AG20443 (cell line): ENCODE results near the gene NYNRIN.
"Not testable (repeated sequence)": the region's sequence is repeated elsewhere in the genome, so short reads cannot be mapped to it uniquely, and the experiment has no call there.

ENCODE experiments used
- DNase-seq: peaks from one replicate; pipeline ENCODE4 v3.0.0; 2012; ENCODE audit warnings: low spot score, mixed read lengths

NYNRIN gene

GRCh38 chr14:24369907-24370687 is 28.7 kb upstream of the NYNRIN start:
- no peak for DNase-seq

- DNase-seq, result no peak
Observed at GRCh38 chr14:24370748-24371147, 28.1 kb upstream of the NYNRIN start.

GRCh38 chr14:24371605-24372004 is 27.2 kb upstream of the NYNRIN start:
- not testable (repeated sequence) for DNase-seq

- no peak for DNase-seq
Observed at GRCh38 chr14:24372701-24373416, 25.9 kb upstream of the NYNRIN start.

- no peak for DNase-seq
Observed at GRCh38 chr14:24376448-24377070, 22.2 kb upstream of the NYNRIN start.

- no peak for DNase-seq
Observed at GRCh38 chr14:24377126-24377525, 21.7 kb upstream of the NYNRIN start.

GRCh38 chr14:24377657-24378056 is 21.1 kb upstream of the NYNRIN start:
- no peak for DNase-seq

GRCh38 chr14:24378327-24378726 is 20.5 kb upstream of the NYNRIN start:
- no peak for DNase-seq

- no peak for DNase-seq
Observed at GRCh38 chr14:24378981-24379906, 19.6 kb upstream of the NYNRIN start.

- no peak for DNase-seq
Observed at GRCh38 chr14:24379907-24380730, 18.7 kb upstream of the NYNRIN start.

GRCh38 chr14:24381363-24382063 is 17.3 kb upstream of the NYNRIN start:
- DNase-seq, result no peak

- DNase-seq, result no peak
Observed at GRCh38 chr14:24382064-24382371, 16.8 kb upstream of the NYNRIN start.

GRCh38 chr14:24384169-24384568 is 14.6 kb upstream of the NYNRIN start:
- no peak for DNase-seq

- no peak for DNase-seq
Observed at GRCh38 chr14:24385524-24385923, 13.3 kb upstream of the NYNRIN start.

GRCh38 chr14:24387009-24387345 is 11.8 kb upstream of the NYNRIN start:
- no peak for DNase-seq

- DNase-seq, result not testable (repeated sequence)
Observed at GRCh38 chr14:24387579-24387978, 11.2 kb upstream of the NYNRIN start.

GRCh38 chr14:24388474-24389179 is 10.2 kb upstream of the NYNRIN start:
- no peak for DNase-seq

GRCh38 chr14:24389226-24389848 is 9.5 kb upstream of the NYNRIN start:
- no peak for DNase-seq

GRCh38 chr14:24390701-24391468 is 7.9 kb upstream of the NYNRIN start:
- no peak for DNase-seq
